WTC11 (cell line): ENCODE data around the gene MANBA. TPM values are rescaled to one million over a fixed set of nuclear protein-coding genes. Genes with fewer than 3 reads are reported as not detected.

ENCODE experiments used
- ATAC-seq: fragments of 200-7000 bp; cut with Tn5 transposase; 2 replicates; pipeline ENCODE4 v1.10.0; 2021; ENCODE audit warnings: mild to moderate bottlenecking, moderate library complexity
- CTCF ChIA-PET: fragments of 300-600 bp; sonication (Branson Sonifier 250); formaldehyde crosslinking; loops from one replicate; lab custom pipeline; 2021; ENCODE audit warnings: antibody characterized with exemption; lab: Charles Lee
- POLR2A ChIA-PET: fragments of 350-600 bp; sonication (Branson Sonifier 250); formaldehyde crosslinking; loops from one replicate; lab custom pipeline; 2021; ENCODE audit warnings: antibody characterized with exemption; lab: Charles Lee
- DNase-seq: peaks from one replicate; pipeline ENCODE4 v3.0.0; 2021; ENCODE audit warnings: low spot score
- H3K27ac Mint-ChIP-seq: 2 replicates; pipeline ENCODE4 v1.8.0; 2021; ENCODE audit warnings: mixed read lengths
- H3K27me3 Mint-ChIP-seq: 2 replicates; pipeline ENCODE4 v1.8.0; 2021; ENCODE audit warnings: low read depth, mild to moderate bottlenecking, moderate library complexity, mixed read lengths
- H3K36me3 Mint-ChIP-seq: 2 replicates; pipeline ENCODE4 v1.8.0; 2021; ENCODE audit warnings: mixed read lengths
- H3K4me1 Mint-ChIP-seq: 2 replicates; pipeline ENCODE4 v1.8.0; 2022; ENCODE audit warnings: mixed read lengths
- H3K4me3 Mint-ChIP-seq: 2 replicates; pipeline ENCODE4 v1.8.0; 2021; ENCODE audit warnings: mild to moderate bottlenecking, moderate library complexity, mixed read lengths
- H3K9me3 Mint-ChIP-seq: 2 replicates; pipeline ENCODE4 v1.8.0; 2021; ENCODE audit warnings: mixed read lengths
- CBFB ChIP-seq: sonication (generic); formaldehyde crosslinking; IDR thresholded peaks from 2 replicates; pipeline ENCODE4 v1.8.1; 2022; ENCODE audit warnings: mild to moderate bottlenecking, low read depth, missing genetic modification reagents
- CREM ChIP-seq: sonication (generic); formaldehyde crosslinking; IDR thresholded peaks from 2 replicates; pipeline ENCODE4 v1.8.1; 2022; ENCODE audit warnings: mild to moderate bottlenecking, missing genetic modification reagents, moderate library complexity
- FOXJ3 ChIP-seq: sonication (generic); formaldehyde crosslinking; IDR thresholded peaks from 2 replicates; pipeline ENCODE4 v1.9.0; 2021; ENCODE audit warnings: missing genetic modification reagents, mild to moderate bottlenecking, borderline replicate concordance
- FOXP1 ChIP-seq: sonication (generic); formaldehyde crosslinking; IDR thresholded peaks from 2 replicates; pipeline ENCODE4 v1.8.0; 2022; ENCODE audit warnings: missing genetic modification reagents, mild to moderate bottlenecking, moderate library complexity, borderline replicate concordance
- GABPB1 ChIP-seq: sonication (generic); formaldehyde crosslinking; IDR thresholded peaks from 2 replicates; pipeline ENCODE4 v1.8.1; 2023; ENCODE audit warnings: mild to moderate bottlenecking, missing genetic modification reagents
- GTF2I ChIP-seq: fragments of 250-450 bp; sonication (Bioruptor Pico); conservative IDR thresholded peaks from 2 replicates; pipeline ENCODE4 v1.4.0; 2021; ENCODE audit warnings: mild to moderate bottlenecking
- NR2C2 ChIP-seq: sonication (generic); formaldehyde crosslinking; IDR thresholded peaks from 2 replicates; pipeline ENCODE4 v1.8.0; 2022; ENCODE audit warnings: mild to moderate bottlenecking, missing genetic modification reagents
- SMAD4 ChIP-seq: sonication (generic); formaldehyde crosslinking; IDR thresholded peaks from 2 replicates; pipeline ENCODE4 v1.8.0; 2022; ENCODE audit warnings: mild to moderate bottlenecking, missing genetic modification reagents
- TEAD4 ChIP-seq: sonication (generic); formaldehyde crosslinking; IDR thresholded peaks from 2 replicates; pipeline ENCODE4 v1.8.0; 2022; ENCODE audit warnings: mild to moderate bottlenecking, missing genetic modification reagents
- ZNF263 ChIP-seq: sonication (generic); formaldehyde crosslinking; IDR thresholded peaks from 2 replicates; pipeline ENCODE4 v1.8.1; 2022; ENCODE audit warnings: low read depth, mild to moderate bottlenecking, moderate library complexity, missing genetic modification reagents
- ZNF396 ChIP-seq: fragments of 250-450 bp; sonication (Bioruptor Pico); IDR thresholded peaks from 2 replicates; pipeline ENCODE4 v1.8.0; 2021; ENCODE audit warnings: mild to moderate bottlenecking, moderate library complexity, borderline replicate concordance
- total RNA-seq: library from RNA; stranded (reverse); gene quantifications from 3 replicates; pipeline ENCODE4 v1.2.3, GENCODE V29; 2021
- TF ChIP-seq, protein P1 (sequence below): sonication (generic); formaldehyde crosslinking; conservative IDR thresholded peaks from 2 replicates; pipeline ENCODE4 v1.8.1; 2023; ENCODE audit warnings: mild to moderate bottlenecking, low read depth, missing genetic modification reagents, moderate library complexity
- TF ChIP-seq, protein P2 (sequence below): sonication (generic); formaldehyde crosslinking; IDR thresholded peaks from 2 replicates; pipeline ENCODE4 v1.8.0; 2022; ENCODE audit warnings: mild to moderate bottlenecking, missing genetic modification reagents
- TF ChIP-seq, protein P3 (sequence below): sonication (generic); formaldehyde crosslinking; IDR thresholded peaks from 2 replicates; pipeline ENCODE4 v1.8.0; 2023; ENCODE audit warnings: missing genetic modification reagents, mild to moderate bottlenecking, borderline replicate concordance
- TF ChIP-seq, protein P4 (sequence below): sonication (generic); formaldehyde crosslinking; IDR thresholded peaks from 2 replicates; pipeline ENCODE4 v1.8.1; 2023; ENCODE audit warnings: mild to moderate bottlenecking, moderate library complexity, missing genetic modification reagents
- TF ChIP-seq, protein P5 (sequence below): sonication (generic); formaldehyde crosslinking; IDR thresholded peaks from 2 replicates; pipeline ENCODE4 v1.8.1; 2023; ENCODE audit warnings: mild to moderate bottlenecking, missing genetic modification reagents
- TF ChIP-seq, protein P6 (sequence below): sonication (generic); formaldehyde crosslinking; IDR thresholded peaks from 2 replicates; pipeline ENCODE4 v1.8.1; 2022; ENCODE audit warnings: low read depth, mild to moderate bottlenecking, moderate library complexity, missing genetic modification reagents, borderline replicate concordance
- TF ChIP-seq, protein P7 (sequence below): fragments of 250-450 bp; sonication (Bioruptor Pico); IDR thresholded peaks from 2 replicates; pipeline ENCODE4 v1.9.0; 2021; ENCODE audit warnings: mild to moderate bottlenecking
- TF ChIP-seq, protein P8 (sequence below): sonication (generic); formaldehyde crosslinking; IDR thresholded peaks from 2 replicates; pipeline ENCODE4 v1.8.1; 2023; ENCODE audit warnings: mild to moderate bottlenecking, missing genetic modification reagents, moderate library complexity
- TF ChIP-seq, protein P9 (sequence below): sonication (generic); formaldehyde crosslinking; IDR thresholded peaks from 2 replicates; pipeline ENCODE4 v1.8.0; 2022; ENCODE audit warnings: mild to moderate bottlenecking, missing genetic modification reagents
- TF ChIP-seq, protein P10 (sequence below): sonication (generic); formaldehyde crosslinking; conservative IDR thresholded peaks from 2 replicates; pipeline ENCODE4 v1.8.1; 2022; ENCODE audit warnings: mild to moderate bottlenecking, missing genetic modification reagents

The MANBA gene
- total RNA-seq, 1 experiment from 2014 or later: 35.1 TPM

DNA sequence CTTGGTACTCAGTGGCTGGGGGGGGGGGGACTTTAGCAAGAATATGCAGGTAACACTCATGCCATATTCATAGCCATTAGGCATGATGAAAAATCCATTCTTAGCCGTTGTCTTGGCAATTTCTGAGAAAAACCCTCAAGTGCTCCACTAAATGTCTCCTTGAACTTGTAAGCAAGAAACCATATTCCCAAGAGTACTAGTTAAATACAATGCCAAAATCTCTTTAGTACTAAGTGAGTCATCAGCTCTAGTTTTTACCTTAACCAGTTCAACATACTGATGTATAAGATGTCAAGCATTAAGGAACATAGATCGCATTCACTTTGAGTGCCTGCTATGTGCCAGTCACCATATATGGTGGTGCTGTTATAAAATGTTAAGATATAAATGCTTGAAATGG, 39.0 kb upstream of the MANBA start (continued):
- TF ChIP-seq, protein P1, sequence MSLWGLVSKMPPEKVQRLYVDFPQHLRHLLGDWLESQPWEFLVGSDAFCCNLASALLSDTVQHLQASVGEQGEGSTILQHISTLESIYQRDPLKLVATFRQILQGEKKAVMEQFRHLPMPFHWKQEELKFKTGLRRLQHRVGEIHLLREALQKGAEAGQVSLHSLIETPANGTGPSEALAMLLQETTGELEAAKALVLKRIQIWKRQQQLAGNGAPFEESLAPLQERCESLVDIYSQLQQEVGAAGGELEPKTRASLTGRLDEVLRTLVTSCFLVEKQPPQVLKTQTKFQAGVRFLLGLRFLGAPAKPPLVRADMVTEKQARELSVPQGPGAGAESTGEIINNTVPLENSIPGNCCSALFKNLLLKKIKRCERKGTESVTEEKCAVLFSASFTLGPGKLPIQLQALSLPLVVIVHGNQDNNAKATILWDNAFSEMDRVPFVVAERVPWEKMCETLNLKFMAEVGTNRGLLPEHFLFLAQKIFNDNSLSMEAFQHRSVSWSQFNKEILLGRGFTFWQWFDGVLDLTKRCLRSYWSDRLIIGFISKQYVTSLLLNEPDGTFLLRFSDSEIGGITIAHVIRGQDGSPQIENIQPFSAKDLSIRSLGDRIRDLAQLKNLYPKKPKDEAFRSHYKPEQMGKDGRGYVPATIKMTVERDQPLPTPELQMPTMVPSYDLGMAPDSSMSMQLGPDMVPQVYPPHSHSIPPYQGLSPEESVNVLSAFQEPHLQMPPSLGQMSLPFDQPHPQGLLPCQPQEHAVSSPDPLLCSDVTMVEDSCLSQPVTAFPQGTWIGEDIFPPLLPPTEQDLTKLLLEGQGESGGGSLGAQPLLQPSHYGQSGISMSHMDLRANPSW (CRISPR knock-in tag): no peak
- TF ChIP-seq, protein P2, sequence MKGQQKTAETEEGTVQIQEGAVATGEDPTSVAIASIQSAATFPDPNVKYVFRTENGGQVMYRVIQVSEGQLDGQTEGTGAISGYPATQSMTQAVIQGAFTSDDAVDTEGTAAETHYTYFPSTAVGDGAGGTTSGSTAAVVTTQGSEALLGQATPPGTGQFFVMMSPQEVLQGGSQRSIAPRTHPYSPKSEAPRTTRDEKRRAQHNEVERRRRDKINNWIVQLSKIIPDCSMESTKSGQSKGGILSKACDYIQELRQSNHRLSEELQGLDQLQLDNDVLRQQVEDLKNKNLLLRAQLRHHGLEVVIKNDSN: no peak
- TF ChIP-seq CREM: no peak

DNA sequence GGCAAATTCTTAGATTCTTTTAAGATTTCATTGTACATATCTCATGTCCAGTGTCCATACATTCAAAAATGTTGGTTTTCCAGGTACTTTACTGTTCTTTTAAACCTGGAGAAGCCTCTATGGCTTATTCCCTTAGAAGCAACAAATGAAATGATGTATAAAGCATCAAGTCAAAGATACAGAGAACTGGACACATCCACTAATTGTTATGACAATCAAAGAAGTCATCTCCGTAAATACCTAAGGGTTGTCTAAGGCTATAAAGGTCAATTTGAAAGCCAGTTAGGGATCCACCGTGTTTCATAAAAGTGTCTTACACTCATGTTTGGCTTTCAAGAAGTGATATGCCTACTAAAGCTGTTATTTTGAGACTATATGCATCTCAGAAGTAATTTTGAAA, 34.2 kb upstream of the MANBA start:
- Mint-ChIP-seq H3K27me3 (no peaks in the 10 kb centered on the region), H3K27ac (no peak overlapping the region), H3K9me3 (no peaks in the 10 kb centered on the region; the same call in 1 of the 2 replicates), H3K4me1 (peaks cover 36% of the 10 kb centered on the region), H3K4me3 (no peak overlapping the region), H3K36me3 (peaks cover 44% of the 10 kb centered on the region)
- CTCF ChIA-PET: no interaction called here
- DNase-seq (no peak), ATAC-seq (no peak)
- POLR2A ChIA-PET: no interaction called here
- no peak for TF ChIP-seq ZNF263
- TF ChIP-seq, protein P3, sequence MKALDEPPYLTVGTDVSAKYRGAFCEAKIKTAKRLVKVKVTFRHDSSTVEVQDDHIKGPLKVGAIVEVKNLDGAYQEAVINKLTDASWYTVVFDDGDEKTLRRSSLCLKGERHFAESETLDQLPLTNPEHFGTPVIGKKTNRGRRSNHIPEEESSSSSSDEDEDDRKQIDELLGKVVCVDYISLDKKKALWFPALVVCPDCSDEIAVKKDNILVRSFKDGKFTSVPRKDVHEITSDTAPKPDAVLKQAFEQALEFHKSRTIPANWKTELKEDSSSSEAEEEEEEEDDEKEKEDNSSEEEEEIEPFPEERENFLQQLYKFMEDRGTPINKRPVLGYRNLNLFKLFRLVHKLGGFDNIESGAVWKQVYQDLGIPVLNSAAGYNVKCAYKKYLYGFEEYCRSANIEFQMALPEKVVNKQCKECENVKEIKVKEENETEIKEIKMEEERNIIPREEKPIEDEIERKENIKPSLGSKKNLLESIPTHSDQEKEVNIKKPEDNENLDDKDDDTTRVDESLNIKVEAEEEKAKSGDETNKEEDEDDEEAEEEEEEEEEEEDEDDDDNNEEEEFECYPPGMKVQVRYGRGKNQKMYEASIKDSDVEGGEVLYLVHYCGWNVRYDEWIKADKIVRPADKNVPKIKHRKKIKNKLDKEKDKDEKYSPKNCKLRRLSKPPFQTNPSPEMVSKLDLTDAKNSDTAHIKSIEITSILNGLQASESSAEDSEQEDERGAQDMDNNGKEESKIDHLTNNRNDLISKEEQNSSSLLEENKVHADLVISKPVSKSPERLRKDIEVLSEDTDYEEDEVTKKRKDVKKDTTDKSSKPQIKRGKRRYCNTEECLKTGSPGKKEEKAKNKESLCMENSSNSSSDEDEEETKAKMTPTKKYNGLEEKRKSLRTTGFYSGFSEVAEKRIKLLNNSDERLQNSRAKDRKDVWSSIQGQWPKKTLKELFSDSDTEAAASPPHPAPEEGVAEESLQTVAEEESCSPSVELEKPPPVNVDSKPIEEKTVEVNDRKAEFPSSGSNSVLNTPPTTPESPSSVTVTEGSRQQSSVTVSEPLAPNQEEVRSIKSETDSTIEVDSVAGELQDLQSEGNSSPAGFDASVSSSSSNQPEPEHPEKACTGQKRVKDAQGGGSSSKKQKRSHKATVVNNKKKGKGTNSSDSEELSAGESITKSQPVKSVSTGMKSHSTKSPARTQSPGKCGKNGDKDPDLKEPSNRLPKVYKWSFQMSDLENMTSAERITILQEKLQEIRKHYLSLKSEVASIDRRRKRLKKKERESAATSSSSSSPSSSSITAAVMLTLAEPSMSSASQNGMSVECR (CRISPR knock-in tag): no peak
- TF ChIP-seq, protein P4, sequence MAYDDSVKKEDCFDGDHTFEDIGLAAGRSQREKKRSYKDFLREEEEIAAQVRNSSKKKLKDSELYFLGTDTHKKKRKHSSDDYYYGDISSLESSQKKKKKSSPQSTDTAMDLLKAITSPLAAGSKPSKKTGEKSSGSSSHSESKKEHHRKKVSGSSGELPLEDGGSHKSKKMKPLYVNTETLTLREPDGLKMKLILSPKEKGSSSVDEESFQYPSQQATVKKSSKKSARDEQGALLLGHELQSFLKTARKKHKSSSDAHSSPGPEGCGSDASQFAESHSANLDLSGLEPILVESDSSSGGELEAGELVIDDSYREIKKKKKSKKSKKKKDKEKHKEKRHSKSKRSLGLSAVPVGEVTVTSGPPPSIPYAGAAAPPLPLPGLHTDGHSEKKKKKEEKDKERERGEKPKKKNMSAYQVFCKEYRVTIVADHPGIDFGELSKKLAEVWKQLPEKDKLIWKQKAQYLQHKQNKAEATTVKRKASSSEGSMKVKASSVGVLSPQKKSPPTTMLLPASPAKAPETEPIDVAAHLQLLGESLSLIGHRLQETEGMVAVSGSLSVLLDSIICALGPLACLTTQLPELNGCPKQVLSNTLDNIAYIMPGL (CRISPR knock-in tag): no peak
- TF ChIP-seq, protein P5, sequence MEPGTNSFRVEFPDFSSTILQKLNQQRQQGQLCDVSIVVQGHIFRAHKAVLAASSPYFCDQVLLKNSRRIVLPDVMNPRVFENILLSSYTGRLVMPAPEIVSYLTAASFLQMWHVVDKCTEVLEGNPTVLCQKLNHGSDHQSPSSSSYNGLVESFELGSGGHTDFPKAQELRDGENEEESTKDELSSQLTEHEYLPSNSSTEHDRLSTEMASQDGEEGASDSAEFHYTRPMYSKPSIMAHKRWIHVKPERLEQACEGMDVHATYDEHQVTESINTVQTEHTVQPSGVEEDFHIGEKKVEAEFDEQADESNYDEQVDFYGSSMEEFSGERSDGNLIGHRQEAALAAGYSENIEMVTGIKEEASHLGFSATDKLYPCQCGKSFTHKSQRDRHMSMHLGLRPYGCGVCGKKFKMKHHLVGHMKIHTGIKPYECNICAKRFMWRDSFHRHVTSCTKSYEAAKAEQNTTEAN (CRISPR knock-in tag): no peak
- TF ChIP-seq, protein P6, sequence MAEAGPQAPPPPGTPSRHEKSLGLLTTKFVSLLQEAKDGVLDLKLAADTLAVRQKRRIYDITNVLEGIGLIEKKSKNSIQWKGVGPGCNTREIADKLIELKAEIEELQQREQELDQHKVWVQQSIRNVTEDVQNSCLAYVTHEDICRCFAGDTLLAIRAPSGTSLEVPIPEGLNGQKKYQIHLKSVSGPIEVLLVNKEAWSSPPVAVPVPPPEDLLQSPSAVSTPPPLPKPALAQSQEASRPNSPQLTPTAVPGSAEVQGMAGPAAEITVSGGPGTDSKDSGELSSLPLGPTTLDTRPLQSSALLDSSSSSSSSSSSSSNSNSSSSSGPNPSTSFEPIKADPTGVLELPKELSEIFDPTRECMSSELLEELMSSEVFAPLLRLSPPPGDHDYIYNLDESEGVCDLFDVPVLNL (CRISPR knock-in tag): no peak
- no peak for TF ChIP-seq CBFB (CRISPR knock-in tag)
- TF ChIP-seq TEAD4 (CRISPR knock-in tag): no peak
- no peak for TF ChIP-seq GABPB1
- TF ChIP-seq FOXJ3 (CRISPR knock-in tag): no peak
- TF ChIP-seq, protein P7, sequence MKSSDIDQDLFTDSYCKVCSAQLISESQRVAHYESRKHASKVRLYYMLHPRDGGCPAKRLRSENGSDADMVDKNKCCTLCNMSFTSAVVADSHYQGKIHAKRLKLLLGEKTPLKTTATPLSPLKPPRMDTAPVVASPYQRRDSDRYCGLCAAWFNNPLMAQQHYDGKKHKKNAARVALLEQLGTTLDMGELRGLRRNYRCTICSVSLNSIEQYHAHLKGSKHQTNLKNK (CRISPR knock-in tag): no peak
- no peak for TF ChIP-seq GTF2I (CRISPR knock-in tag)
- no peak for TF ChIP-seq ZNF396 (CRISPR knock-in tag)
- TF ChIP-seq NR2C2 (CRISPR knock-in tag): no peak
- TF ChIP-seq FOXP1 (CRISPR knock-in tag): no peak
- TF ChIP-seq, protein P8, sequence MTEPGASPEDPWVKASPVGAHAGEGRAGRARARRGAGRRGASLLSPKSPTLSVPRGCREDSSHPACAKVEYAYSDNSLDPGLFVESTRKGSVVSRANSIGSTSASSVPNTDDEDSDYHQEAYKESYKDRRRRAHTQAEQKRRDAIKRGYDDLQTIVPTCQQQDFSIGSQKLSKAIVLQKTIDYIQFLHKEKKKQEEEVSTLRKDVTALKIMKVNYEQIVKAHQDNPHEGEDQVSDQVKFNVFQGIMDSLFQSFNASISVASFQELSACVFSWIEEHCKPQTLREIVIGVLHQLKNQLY (CRISPR knock-in tag): no peak
- TF ChIP-seq SMAD4: no peak
- TF ChIP-seq, protein P9, sequence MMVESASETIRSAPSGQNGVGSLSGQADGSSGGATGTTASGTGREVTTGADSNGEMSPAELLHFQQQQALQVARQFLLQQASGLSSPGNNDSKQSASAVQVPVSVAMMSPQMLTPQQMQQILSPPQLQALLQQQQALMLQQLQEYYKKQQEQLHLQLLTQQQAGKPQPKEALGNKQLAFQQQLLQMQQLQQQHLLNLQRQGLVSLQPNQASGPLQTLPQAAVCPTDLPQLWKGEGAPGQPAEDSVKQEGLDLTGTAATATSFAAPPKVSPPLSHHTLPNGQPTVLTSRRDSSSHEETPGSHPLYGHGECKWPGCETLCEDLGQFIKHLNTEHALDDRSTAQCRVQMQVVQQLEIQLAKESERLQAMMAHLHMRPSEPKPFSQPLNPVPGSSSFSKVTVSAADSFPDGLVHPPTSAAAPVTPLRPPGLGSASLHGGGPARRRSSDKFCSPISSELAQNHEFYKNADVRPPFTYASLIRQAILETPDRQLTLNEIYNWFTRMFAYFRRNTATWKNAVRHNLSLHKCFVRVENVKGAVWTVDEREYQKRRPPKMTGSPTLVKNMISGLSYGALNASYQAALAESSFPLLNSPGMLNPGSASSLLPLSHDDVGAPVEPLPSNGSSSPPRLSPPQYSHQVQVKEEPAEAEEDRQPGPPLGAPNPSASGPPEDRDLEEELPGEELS: no peak
- TF ChIP-seq, protein P10, sequence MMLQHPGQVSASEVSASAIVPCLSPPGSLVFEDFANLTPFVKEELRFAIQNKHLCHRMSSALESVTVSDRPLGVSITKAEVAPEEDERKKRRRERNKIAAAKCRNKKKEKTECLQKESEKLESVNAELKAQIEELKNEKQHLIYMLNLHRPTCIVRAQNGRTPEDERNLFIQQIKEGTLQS: no peak
